Fibroblast of pulmonary artery (primary cell): ENCODE data around the gene KLHL8.

Experiments
- DNase-seq: peaks from one replicate; pipeline ENCODE4 v3.0.0-alpha.2; 2010; ENCODE audit warnings: low read depth
- H3K4me3 ChIP-seq: replicated peaks from 2 replicates; pipeline ENCODE4 v1.5.1; 2011; ENCODE audit warnings: low read depth, mild to moderate bottlenecking, control low read depth, low read length, moderate library complexity
- CTCF ChIP-seq: IDR thresholded peaks from 2 replicates; pipeline ENCODE4 v1.5.1; 2011; ENCODE audit warnings: mild to moderate bottlenecking, control low read depth, low read length, inconsistent platforms; ENCODE audit errors: missing control alignments

KLHL8 gene

GRCh38 chr4:87196146-87196545, 24.3 kb downstream of the KLHL8 start:
- TF ChIP-seq CTCF, result no peak
- no peak for DNase-seq

GRCh38 chr4:87193958-87194675, 26.3 kb downstream of the KLHL8 start:
- no peak overlapping the region for H3K4me3 ChIP-seq
- DNase-seq, result no peak
- no peak for TF ChIP-seq CTCF

More at GRCh38 chr4:87196146-87196545, 24.3 kb downstream of the KLHL8 start:
- H3K4me3 ChIP-seq, result no peak overlapping the region

GRCh38 chr4:87192145-87192919, 28.1 kb downstream of the KLHL8 start:
- TF ChIP-seq CTCF, result no peak
- no peak overlapping the region for H3K4me3 ChIP-seq
- peak; percentile 14 for DNase-seq

- no peak overlapping the region for H3K4me3 ChIP-seq
- DNase-seq, result no peak
Measured at GRCh38 chr4:87188932-87189331, 31.5 kb downstream of the KLHL8 start.

GRCh38 chr4:87188048-87188447, 32.4 kb downstream of the KLHL8 start:
- DNase-seq, result peak; percentile 13
- no peak for TF ChIP-seq CTCF
- no peak overlapping the region for H3K4me3 ChIP-seq

More at GRCh38 chr4:87188932-87189331, 31.5 kb downstream of the KLHL8 start:
- no peak for TF ChIP-seq CTCF

GRCh38 chr4:87185146-87185870, 35.1 kb downstream of the KLHL8 start:
- no peak for DNase-seq
- no peak overlapping the region for H3K4me3 ChIP-seq
- no peak for TF ChIP-seq CTCF
